ENCODE results near the gene C11orf86. TPM values are rescaled to one million over a fixed set of nuclear protein-coding genes. Genes with fewer than 3 reads are reported as not detected.
"Not testable (repeated sequence)": the region's sequence is repeated elsewhere in the genome, so short reads cannot be mapped to it uniquely, and the experiment has no call there.

The C11orf86 gene
- total RNA-seq, 1 donor from 2014 or later, result not detected

DNA sequence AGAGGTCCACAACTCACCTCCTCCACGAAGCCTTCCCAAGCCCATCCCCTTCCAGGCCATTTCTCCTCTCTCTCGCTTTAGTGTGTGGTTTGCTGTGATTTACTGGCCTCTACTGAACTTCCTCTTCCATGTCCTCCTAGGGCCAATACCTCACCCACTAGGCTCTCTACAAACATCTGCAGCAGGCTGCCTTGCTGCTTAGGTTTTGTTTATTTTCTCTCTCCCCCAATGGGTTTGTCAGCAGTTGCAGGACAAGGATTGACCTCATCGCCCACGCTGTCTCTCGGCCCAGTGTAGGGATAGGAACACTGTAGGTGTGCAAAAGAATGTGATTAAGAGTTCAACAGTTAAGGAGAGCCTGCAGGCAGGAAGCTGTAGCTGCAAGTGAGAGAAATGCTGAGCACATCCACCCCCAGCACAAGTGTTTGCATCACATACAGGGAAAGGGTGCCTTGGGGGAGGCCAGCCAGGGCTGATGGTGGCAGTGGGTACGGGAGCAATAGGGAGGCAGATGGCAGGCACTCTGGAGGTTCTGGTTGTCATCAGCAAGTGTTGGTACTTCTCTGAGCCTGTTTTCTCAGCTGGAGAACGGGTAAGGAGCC is 18.3 kb upstream of the C11orf86 start:
- no peak overlapping the region for H3K4me3 ChIP-seq (ENCODE audit: low read depth, low read length)
- peak; percentile 40 for DNase-seq (ENCODE audit: low read depth)
- TF ChIP-seq, protein P1, sequence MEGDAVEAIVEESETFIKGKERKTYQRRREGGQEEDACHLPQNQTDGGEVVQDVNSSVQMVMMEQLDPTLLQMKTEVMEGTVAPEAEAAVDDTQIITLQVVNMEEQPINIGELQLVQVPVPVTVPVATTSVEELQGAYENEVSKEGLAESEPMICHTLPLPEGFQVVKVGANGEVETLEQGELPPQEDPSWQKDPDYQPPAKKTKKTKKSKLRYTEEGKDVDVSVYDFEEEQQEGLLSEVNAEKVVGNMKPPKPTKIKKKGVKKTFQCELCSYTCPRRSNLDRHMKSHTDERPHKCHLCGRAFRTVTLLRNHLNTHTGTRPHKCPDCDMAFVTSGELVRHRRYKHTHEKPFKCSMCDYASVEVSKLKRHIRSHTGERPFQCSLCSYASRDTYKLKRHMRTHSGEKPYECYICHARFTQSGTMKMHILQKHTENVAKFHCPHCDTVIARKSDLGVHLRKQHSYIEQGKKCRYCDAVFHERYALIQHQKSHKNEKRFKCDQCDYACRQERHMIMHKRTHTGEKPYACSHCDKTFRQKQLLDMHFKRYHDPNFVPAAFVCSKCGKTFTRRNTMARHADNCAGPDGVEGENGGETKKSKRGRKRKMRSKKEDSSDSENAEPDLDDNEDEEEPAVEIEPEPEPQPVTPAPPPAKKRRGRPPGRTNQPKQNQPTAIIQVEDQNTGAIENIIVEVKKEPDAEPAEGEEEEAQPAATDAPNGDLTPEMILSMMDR (conservative IDR thresholded peaks at IDR 0.05; ENCODE audit: low read depth, low read length), result peak; percentile 33

DNA sequence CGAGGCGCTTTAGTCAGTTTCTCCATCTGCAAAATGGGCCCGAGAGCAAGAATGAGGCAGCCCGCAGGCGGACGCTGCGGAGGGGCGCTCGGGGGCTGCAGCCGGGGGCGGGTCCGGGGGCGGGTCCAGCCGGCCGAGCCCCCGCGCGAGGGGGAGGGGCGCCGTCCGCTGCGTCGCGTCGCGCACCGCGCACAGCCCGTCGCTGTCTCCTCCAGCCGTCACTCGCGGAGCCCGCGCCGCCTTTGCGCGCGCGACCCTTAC is 17.2 kb upstream of the C11orf86 start:
- TF ChIP-seq, protein P1 (conservative IDR thresholded peaks at IDR 0.05; ENCODE audit: low read depth, low read length), result no peak
- H3K4me3 ChIP-seq (ENCODE audit: low read depth, low read length), result peak overlapping the region; percentile 74
- DNase-seq (ENCODE audit: low read depth), result no peak

DNA sequence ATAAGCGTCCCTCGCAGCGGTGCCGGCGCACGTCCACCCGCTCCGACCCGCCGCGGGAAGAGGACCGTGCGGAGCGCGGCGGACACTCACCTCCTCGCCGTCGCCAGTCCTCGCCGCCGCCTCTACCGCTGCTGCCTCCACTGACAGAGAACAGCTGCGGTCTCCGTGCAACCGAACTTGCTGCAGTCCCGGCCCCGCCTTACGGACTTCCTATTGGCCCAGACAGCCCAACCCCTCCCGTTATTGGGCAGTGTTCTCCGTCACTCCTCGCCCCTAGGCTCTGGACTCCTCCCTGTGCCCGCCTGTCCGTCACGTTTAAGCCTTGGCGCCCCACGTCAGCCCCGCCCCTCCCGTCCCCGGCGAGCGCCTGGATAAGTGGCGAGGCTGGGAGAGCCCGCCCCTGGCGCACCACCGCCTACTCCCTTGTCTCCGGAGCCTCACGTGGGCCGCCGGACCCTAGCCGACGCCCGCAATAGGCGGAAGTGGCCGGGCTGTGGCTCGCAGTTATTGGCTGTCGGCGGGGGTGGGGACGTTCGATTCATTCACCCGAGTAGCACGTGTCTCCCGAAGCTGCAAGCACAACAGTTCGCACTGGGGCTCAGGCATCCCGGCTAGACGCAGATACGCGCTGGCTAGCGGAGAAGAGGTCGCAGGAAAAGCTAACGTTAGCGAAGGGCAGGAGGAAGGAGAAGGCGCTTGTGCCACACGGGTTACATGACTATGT is 16.7 kb upstream of the C11orf86 start, which contains the start of gene PC:
Gene PC, minus strand, starts transcription at position 152 of the 724 bp plus-strand sequence. CDS start 86,224 bp downstream, outside the sequence.
- H3K4me3 ChIP-seq (ENCODE audit: low read depth, low read length), result peak within 1 kb of the TSS; percentile 74
- TF ChIP-seq, protein P1 (conservative IDR thresholded peaks at IDR 0.05; ENCODE audit: low read depth, low read length), result no peak
- peak; percentile 94 for DNase-seq (ENCODE audit: low read depth)

DNA sequence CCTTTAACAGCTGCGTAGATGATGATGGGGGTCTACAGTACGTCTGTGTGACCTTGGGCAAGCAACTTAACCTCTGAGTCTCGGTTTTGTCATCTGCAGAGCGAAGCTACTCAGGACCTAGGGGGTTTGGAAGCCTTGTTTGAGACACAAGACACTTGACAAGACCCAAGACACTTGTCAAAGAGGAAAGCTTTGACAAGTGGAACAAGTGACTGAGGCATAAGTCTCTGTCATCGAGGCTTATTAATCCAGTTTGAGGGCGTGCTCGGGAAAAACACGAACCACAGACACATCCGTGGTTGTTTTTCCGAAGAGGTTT is 16.2 kb upstream of the C11orf86 start:
- H3K4me3 ChIP-seq (ENCODE audit: low read depth, low read length), result peak overlapping the region; percentile 43
- TF ChIP-seq, protein P1 (conservative IDR thresholded peaks at IDR 0.05; ENCODE audit: low read depth, low read length), result no peak
- DNase-seq (ENCODE audit: low read depth), result no peak

DNA sequence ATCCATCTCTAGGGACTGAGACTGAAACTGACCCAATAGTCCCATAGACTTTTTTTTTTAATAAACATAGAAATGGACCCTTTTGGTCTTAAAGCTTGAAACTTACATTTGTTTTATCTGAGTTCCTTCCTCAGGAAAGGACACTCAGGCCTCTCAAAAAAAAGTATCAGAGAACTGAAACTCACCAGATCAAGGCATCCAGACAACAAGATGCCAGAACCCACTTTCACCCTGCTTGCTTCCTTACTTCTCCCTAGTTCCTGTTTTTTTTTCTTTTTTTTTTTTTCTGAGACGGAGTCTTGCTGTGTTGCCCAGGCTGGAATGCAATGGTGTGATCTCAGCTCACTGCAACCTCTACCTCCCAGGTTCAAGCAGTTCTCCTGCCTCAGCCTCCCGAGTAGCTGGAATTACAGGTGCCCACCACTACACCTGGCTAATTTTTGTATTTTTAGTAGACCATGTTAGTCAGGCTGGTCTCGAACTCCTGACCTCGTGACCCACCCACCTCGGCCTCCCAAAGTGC is 13.4 kb upstream of the C11orf86 start:
- not testable (repeated sequence) for DNase-seq (ENCODE audit: low read depth); H3K4me3 ChIP-seq (ENCODE audit: low read depth, low read length)

DNA sequence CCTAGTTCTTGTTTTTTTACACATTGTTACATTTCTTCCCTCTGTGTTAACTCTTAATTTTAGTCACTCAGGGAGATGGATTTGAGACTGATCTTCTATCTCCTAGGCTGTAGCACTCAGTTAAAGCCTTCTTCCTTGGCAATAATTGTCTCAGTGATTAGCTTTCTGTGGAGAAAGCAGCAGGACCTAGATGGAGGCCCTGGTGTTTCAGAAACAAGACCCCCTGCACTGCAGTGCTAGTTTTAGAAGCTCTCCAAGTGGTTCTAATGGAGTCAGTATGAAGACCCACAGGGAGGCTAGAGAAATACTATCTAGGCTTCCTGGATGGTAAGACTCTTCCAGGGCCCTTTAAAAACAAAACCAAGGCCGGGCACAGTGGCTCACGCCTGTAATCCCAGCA is 12.9 kb upstream of the C11orf86 start:
- H3K4me3 ChIP-seq (ENCODE audit: low read depth, low read length), result no peak overlapping the region
- DNase-seq (ENCODE audit: low read depth), result no peak
- TF ChIP-seq, protein P1 (conservative IDR thresholded peaks at IDR 0.05; ENCODE audit: low read depth, low read length), result no peak

DNA sequence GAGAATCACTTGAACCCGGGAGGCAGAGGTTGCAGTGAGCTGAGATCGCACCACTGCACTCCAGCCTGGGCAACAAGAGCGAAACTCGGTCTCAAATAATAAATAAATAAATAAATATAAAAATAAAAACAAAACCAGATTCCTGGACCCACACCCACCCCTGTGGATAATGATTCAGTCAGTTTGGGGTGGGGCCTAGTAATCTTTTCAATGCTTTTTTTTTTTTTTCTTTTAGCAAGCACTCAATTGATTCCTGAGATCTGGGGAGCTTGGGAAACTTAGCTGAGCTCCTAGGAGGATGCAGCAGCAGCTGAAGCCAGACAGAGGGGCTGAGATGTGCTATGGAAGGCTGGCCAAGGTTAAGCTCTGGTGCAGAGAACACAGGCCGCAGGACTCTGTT is 12.3 kb upstream of the C11orf86 start:
- TF ChIP-seq, protein P1 (conservative IDR thresholded peaks at IDR 0.05; ENCODE audit: low read depth, low read length), result no peak
- no peak overlapping the region for H3K4me3 ChIP-seq (ENCODE audit: low read depth, low read length)
- no peak for DNase-seq (ENCODE audit: low read depth)
